ENCODE measurements around the gene WHRN. TPM values are rescaled to one million over a fixed set of nuclear protein-coding genes. Genes with fewer than 3 reads are reported as not detected.

WHRN gene
- total and polyA plus RNA-seq, 9 donors: 0.89 to 5.5 (median 3.3) TPM

GRCh38 chr9:114492991-114493390, 12.3 kb downstream of the WHRN start:
- 100% methylated on average over 1 of the region's 7 CpGs for WGBS (ENCODE audit: insufficient coverage)
- DNase-seq: no peak
- Histone ChIP-seq H3K27me3 (ENCODE audit: control insufficient read depth, insufficient read depth, low read length) (peaks cover 14% of the 10 kb centered on the region), H3K4me1 (ENCODE audit: control insufficient read depth, insufficient read depth, low read length) (no peaks in the 10 kb centered on the region), H3K27ac (ENCODE audit: low read length) (no peak overlapping the region), H3K4me3 (ENCODE audit: low read length) (no peak overlapping the region), H3K36me3 (ENCODE audit: control insufficient read depth, insufficient read depth, low read length) (no peaks in the 10 kb centered on the region), H3K9me3 (replicated peaks; ENCODE audit: control insufficient read depth, low read depth, low read length) (no peaks in the 10 kb centered on the region)

DNA sequence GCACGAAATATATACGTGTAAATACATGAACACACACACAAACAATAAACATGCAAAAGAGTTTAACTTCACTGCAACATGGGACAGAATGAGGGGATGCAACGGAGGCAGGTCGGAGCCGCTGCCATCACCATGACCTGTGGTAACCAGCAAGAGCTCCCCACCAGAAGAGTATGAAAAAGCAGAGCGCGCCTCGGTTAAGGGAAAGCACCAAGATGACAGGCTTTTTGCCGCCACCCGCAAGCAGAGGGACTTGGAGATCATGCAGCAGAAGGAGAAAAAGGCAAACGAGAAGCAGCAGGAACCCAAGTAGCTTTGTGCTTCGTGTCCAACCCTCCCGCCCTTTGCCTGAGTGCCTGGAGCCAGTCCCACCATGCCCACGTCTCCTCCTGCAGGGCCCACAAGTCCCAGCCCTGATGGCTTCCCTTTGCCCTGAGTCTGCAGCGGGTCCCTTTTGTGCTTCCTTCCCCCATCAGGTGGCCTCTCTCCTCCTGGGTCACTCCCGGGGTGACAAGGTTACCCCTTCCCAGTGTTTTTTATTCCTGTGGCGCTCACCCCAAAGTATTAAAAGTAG, 13.8 kb downstream of the WHRN start:
- Histone ChIP-seq H3K4me1 (ENCODE audit: control insufficient read depth, insufficient read depth, low read length) (no peaks in the 10 kb centered on the region), H3K9me3 (replicated peaks; ENCODE audit: control insufficient read depth, low read depth, low read length) (no peaks in the 10 kb centered on the region)
- 77% methylated on average over 12 of the region's 17 CpGs for WGBS (ENCODE audit: insufficient coverage)

GRCh38 chr9:114489928-114490327, 15.3 kb downstream of the WHRN start:
- 95% methylated on average over 12 of the region's 12 CpGs for WGBS (ENCODE audit: insufficient coverage)
- H3K4me3 ChIP-seq (ENCODE audit: low read length): no peak overlapping the region
- H3K36me3 ChIP-seq (ENCODE audit: control insufficient read depth, insufficient read depth, low read length): no peaks in the 10 kb centered on the region
- no peak overlapping the region for H3K27ac ChIP-seq (ENCODE audit: low read length)
- DNase-seq: no peak
- no peaks in the 10 kb centered on the region for H3K4me1 ChIP-seq (ENCODE audit: control insufficient read depth, insufficient read depth, low read length)
- H3K9me3 ChIP-seq (replicated peaks; ENCODE audit: control insufficient read depth, low read depth, low read length): no peaks in the 10 kb centered on the region
- H3K27me3 ChIP-seq (ENCODE audit: control insufficient read depth, insufficient read depth, low read length): peaks cover 5% of the 10 kb centered on the region

More for the DNA sequence above, 13.8 kb downstream of the WHRN start:
- Histone ChIP-seq H3K27ac (ENCODE audit: low read length) (no peak overlapping the region), H3K36me3 (ENCODE audit: control insufficient read depth, insufficient read depth, low read length) (no peaks in the 10 kb centered on the region), H3K27me3 (ENCODE audit: control insufficient read depth, insufficient read depth, low read length) (peaks cover 11% of the 10 kb centered on the region), H3K4me3 (ENCODE audit: low read length) (no peak overlapping the region)
- no peak for DNase-seq

DNA sequence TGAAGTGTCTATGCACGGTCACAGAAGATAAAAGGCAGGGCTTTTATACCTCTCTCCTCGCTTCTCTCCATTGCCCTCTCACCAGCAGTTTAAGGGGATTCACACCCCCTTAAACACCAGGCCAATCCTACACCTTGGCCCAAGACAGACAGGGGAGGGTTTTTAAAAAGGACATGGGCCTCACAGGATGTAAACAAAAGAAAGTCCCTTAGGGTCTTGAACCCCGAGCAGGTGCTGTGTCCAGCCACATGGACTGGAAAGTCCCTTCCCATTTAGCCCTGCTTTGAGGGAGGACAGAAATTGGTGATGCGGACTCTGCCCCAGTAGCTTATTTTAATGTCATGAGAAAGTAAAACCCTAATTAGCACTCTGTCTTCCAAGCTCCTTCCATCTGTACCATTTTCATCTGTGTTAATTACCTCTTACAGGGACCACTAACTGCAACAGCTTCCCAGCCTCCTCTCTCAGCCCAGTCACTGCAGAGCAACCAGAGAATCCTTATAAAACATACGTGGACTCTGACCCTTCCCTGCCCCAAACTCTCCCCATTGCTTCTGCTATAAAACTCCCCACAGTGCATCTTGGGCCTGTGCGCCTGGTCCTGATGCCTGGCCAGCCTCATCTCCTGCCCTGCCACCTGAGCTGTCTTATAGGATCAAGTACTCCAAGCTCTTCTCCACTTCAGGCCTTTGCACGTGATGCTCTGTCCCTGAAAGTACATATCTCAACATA, 16.7 kb downstream of the WHRN start:
- Histone ChIP-seq H3K4me3 (ENCODE audit: low read length) (no peak overlapping the region), H3K27me3 (ENCODE audit: control insufficient read depth, insufficient read depth, low read length) (no peaks in the 10 kb centered on the region), H3K9me3 (replicated peaks; ENCODE audit: control insufficient read depth, low read depth, low read length) (no peaks in the 10 kb centered on the region), H3K36me3 (ENCODE audit: control insufficient read depth, insufficient read depth, low read length) (no peaks in the 10 kb centered on the region), H3K4me1 (ENCODE audit: control insufficient read depth, insufficient read depth, low read length) (no peaks in the 10 kb centered on the region), H3K27ac (ENCODE audit: low read length) (no peak overlapping the region)
- no peak for DNase-seq
- 72% methylated on average over 2 of the region's 7 CpGs for WGBS (ENCODE audit: insufficient coverage)

DNA sequence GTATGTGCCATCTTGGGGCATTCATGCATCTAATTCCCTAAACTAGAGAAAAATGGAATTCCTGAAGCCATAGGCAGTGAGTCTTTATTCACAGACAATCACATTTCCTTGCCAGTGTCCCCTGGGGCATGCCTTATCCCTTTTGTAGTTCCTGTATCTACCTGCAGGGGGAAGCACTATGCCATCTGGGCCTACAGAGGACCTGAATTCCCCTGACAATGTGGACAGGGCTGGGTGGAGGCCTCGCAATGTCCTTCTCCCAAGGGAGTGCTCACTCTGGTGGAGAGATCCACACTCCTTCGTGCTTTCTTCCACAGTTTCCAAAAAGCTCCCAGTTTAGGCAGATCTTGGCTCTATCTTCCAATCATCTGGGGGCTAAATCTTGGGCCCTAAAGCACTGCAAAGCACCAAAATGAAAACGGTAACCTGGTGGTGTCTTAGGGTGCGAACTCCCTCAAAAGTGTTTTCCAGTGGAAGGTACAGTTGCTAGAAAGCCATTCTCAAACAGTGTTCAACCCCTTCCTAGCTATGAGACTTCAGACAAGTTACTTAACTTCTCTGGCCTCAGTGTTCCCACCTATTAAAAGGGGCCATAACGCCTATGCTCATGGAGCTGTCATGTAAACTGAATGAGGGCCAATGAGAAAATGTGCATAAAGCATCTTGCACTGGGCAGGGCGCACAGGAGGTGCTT, 17.5 kb downstream of the WHRN start:
- peak; percentile 56 for DNase-seq
- 78% methylated on average over 4 of the region's 6 CpGs for WGBS (ENCODE audit: insufficient coverage)
- Histone ChIP-seq H3K27me3 (ENCODE audit: control insufficient read depth, insufficient read depth, low read length) (no peaks in the 10 kb centered on the region), H3K4me3 (ENCODE audit: low read length) (no peak overlapping the region), H3K4me1 (ENCODE audit: control insufficient read depth, insufficient read depth, low read length) (no peaks in the 10 kb centered on the region), H3K9me3 (replicated peaks; ENCODE audit: control insufficient read depth, low read depth, low read length) (no peaks in the 10 kb centered on the region), H3K27ac (ENCODE audit: low read length) (no peak overlapping the region), H3K36me3 (ENCODE audit: control insufficient read depth, insufficient read depth, low read length) (no peaks in the 10 kb centered on the region)

GRCh38 chr9:114486205-114486963, 18.9 kb downstream of the WHRN start:
- Histone ChIP-seq H3K9me3 (replicated peaks; ENCODE audit: control insufficient read depth, low read depth, low read length) (no peaks in the 10 kb centered on the region), H3K27me3 (ENCODE audit: control insufficient read depth, insufficient read depth, low read length) (peaks cover 2% of the 10 kb centered on the region), H3K27ac (ENCODE audit: low read length) (no peak overlapping the region), H3K4me1 (ENCODE audit: control insufficient read depth, insufficient read depth, low read length) (no peaks in the 10 kb centered on the region), H3K4me3 (ENCODE audit: low read length) (no peak overlapping the region), H3K36me3 (ENCODE audit: control insufficient read depth, insufficient read depth, low read length) (no peaks in the 10 kb centered on the region)
- no peak for DNase-seq
- WGBS (ENCODE audit: insufficient coverage): 75% methylated on average over 7 of the region's 7 CpGs

GRCh38 chr9:114484854-114485443, 20.3 kb downstream of the WHRN start:
- no peak for DNase-seq
- Histone ChIP-seq H3K4me3 (ENCODE audit: low read length) (no peak overlapping the region), H3K9me3 (replicated peaks; ENCODE audit: control insufficient read depth, low read depth, low read length) (no peaks in the 10 kb centered on the region), H3K36me3 (ENCODE audit: control insufficient read depth, insufficient read depth, low read length) (no peaks in the 10 kb centered on the region), H3K27me3 (ENCODE audit: control insufficient read depth, insufficient read depth, low read length) (peaks cover 2% of the 10 kb centered on the region), H3K27ac (ENCODE audit: low read length) (no peak overlapping the region), H3K4me1 (ENCODE audit: control insufficient read depth, insufficient read depth, low read length) (peaks cover 3% of the 10 kb centered on the region)
- 89% methylated on average over 8 of the region's 8 CpGs for WGBS (ENCODE audit: insufficient coverage)

- WGBS (ENCODE audit: insufficient coverage): 45% methylated on average over 4 of the region's 9 CpGs
- no peak for DNase-seq
- Histone ChIP-seq H3K9me3 (replicated peaks; ENCODE audit: control insufficient read depth, low read depth, low read length) (no peaks in the 10 kb centered on the region), H3K27me3 (ENCODE audit: control insufficient read depth, insufficient read depth, low read length) (peaks cover 2% of the 10 kb centered on the region), H3K4me3 (ENCODE audit: low read length) (no peak overlapping the region), H3K36me3 (ENCODE audit: control insufficient read depth, insufficient read depth, low read length) (no peaks in the 10 kb centered on the region), H3K27ac (ENCODE audit: low read length) (no peak overlapping the region), H3K4me1 (ENCODE audit: control insufficient read depth, insufficient read depth, low read length) (peaks cover 3% of the 10 kb centered on the region)
These were observed 20.9 kb downstream of the WHRN start for GRCh38 chr9:114484215-114484853.

DNA sequence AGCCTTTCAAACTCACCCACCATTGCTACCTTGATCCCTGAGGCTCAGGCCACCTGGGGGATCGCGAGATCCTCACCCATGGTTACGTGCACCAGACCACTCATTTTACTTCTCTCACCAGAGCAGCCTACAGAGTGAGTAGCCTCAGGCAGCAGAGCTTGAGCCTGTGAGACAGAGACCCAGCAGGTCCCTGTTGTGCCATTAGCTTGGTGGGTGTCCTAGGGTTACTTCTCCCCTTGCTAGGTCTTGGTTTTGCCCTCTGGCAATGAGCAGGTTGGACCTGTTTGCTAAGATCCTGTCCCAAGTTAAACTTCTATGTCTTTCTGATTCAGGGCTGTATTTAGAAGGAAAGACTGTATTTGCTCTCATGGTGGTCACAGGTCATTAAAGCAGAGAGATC, 21.8 kb downstream of the WHRN start:
- Histone ChIP-seq H3K27ac (ENCODE audit: low read length) (no peak overlapping the region), H3K36me3 (ENCODE audit: control insufficient read depth, insufficient read depth, low read length) (no peaks in the 10 kb centered on the region), H3K4me3 (ENCODE audit: low read length) (no peak overlapping the region), H3K4me1 (ENCODE audit: control insufficient read depth, insufficient read depth, low read length) (peaks cover 3% of the 10 kb centered on the region), H3K9me3 (replicated peaks; ENCODE audit: control insufficient read depth, low read depth, low read length) (no peaks in the 10 kb centered on the region), H3K27me3 (ENCODE audit: control insufficient read depth, insufficient read depth, low read length) (peaks cover 2% of the 10 kb centered on the region)
- 60% methylated on average over 1 of the region's 3 CpGs for WGBS (ENCODE audit: insufficient coverage)
- no peak for DNase-seq
